GM08714 (cell line): ENCODE results near the gene UGT2B15.
"Not testable (repeated sequence)": the region's sequence is repeated elsewhere in the genome, so short reads cannot be mapped to it uniquely, and the experiment has no call there.

ENCODE experiments used
- H3K4me3 ChIP-seq: fragments of 200-500 bp; sonication (Bioruptor generic); 2 replicates; pipeline ENCODE4 v1.5.1; 2014; ENCODE audit warnings: mild to moderate bottlenecking, low read length, inconsistent platforms
- ZNF274 ChIP-seq: IDR thresholded peaks from 2 replicates; pipeline ENCODE4 v1.6.1; 2012; ENCODE audit warnings: mild to moderate bottlenecking, low read depth, low read length

UGT2B15 gene

DNA sequence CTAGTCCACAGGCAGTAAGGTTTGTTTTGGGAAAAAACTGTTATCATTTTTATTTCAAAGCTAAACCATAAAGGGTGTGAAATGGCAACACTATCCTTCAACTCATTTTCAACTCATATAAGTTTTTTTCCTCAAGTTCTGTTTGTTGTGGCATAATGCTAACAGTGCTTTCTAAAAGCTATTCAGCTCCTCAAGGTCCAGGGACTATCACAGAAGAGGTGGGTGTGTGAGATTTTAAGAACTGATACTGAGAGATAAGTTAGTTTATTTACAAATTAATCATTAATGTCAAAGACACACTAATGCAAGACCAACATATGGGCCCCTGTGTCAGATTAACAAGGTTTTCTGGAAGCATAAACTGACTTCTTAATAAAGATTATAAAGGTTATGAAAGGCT is 11.8 kb downstream of the UGT2B15 start:
- no peak for TF ChIP-seq ZNF274
- H3K4me3 ChIP-seq, result no peak overlapping the region

DNA sequence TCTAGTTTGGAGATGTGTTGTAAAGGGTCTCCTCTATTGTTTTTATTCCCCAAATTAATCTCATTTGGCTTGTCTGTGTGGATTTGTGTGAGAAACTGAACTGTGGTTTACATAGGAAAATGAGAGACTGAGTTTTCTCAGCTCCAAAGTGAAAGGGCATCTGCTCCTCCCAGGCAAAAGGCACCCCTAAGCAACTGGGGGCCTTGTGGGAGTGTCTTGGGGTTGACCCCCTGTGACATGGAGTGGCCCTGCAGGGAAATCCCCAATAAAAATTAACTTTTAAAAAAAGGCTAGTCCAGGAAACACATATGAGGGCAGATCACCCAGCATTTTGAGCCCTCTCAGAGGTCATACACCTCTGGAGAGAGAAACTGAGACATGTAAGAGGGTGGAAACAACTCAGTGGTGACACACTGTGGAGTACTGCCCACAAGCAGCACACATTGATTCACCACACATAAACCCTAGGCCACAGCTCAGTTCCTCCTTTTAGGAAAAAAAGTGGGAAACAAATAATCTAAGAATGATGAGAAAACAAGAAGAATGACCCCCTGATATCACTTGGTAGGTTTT is 13.3 kb downstream of the UGT2B15 start:
- H3K4me3 ChIP-seq, result not testable (repeated sequence)

DNA sequence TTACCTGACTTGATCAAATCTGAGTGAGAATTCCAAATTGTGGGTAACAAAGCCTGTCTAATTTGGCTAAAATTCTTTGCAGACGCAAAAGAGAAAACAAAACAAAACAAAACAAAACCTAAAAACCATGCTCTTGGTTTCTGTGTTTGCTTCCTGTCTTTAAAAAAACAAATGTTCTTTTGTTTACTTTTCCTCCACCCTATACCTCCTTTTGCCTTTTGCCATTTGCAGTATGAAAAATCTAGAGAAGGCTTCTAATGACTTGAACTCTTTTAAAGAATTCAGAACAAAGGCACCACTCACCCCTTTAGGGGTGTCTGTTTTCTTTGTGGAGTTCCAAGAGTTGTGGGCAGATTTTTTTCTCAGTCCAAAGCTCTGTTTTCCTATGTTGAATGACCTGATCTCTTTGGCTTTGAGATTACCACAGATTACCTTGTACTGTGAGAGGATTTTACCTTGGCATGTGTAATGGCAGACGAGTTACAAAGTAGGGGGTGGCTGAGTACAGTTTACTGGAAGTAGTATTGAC is 13.9 kb downstream of the UGT2B15 start:
- not testable (repeated sequence) for H3K4me3 ChIP-seq

DNA sequence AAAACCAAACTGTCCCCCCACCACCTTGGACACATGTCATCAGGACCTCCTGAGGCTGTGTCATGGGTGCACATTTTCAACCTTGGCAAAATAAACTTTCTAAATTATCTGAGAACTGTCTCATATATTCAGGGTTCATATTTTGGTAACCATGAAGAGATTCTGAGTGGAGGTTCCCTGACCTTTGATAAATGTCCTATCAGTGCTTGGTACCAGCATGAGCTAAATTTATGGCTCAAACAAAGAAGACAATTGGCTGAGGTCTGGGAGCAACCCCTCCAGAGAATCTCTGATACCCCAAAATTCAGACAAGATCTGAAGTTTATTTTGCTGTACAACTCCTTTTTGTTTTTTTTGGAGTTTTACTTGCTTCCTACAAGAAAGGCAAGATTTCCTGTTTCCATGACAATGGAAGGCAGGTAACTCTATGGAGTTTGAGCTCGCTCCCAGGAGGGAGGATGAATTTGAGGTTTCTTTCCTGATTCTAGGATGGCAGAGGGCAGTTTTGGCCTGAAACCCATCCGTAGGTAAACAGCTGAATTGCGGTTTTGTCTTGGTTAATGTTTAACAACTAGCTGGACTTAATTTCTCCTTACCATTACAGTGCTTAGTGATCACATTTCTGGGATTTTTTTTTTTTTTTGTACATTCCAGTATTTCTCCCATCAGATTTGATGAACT is 14.5 kb downstream of the UGT2B15 start:
- TF ChIP-seq ZNF274, result no peak
- H3K4me3 ChIP-seq, result no peak overlapping the region; the same call in 1 of the 2 replicates

DNA sequence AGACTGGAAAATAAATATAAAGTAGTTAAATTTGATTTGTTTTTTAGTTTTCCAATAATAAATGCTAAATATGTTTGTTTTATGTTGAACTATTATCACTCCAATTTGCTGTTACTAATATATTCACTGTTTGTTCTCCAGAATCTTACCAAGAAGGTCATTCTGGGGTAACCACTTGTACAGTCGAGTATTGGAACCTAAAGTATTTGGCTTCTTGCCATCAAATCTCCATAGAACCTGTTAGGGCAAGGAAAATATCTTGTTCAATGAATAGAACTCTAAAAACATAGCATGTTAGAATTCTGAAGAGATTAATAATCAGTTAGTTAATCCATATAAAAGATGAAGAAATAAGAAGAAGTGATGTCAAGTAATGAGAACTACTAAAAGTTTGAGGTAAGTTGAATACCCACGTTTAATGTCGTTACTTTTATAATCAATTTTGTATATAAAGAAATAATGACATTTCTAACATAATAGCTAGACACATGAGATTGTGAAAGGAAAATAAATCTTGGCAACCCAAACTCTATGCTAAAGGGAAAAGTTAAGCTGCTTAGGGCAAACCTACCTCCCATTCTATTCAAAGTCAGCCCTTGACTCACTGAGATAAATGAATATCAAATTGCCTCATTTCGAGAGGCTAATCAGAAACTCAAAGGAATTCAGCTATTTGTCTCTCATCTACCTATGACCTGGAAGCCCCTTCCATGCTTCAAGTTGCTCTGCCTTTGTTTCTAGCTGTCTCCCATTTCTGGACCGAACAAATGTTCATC is 15.3 kb downstream of the UGT2B15 start:
- no peak for TF ChIP-seq ZNF274
- no peak overlapping the region for H3K4me3 ChIP-seq

DNA sequence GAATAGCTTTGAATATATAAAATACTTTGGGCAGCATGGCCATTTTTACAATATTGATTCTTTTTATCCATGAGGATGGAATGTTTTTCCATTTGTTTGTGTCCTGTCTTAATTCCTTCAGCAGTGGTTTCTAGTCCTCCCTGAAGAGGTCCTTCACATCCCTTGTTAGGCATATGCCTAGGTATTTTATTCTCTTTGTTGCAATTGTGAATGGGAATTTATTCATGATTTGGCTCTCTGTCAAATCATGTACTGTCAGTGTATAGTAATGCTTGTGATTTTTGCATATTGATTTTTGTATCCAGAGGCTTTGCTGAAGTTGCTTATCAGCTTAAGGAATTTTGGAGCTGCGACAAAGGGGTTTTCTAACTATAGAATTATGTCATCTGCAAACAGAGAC is 18.5 kb downstream of the UGT2B15 start:
- no peak overlapping the region for H3K4me3 ChIP-seq
- no peak for TF ChIP-seq ZNF274

DNA sequence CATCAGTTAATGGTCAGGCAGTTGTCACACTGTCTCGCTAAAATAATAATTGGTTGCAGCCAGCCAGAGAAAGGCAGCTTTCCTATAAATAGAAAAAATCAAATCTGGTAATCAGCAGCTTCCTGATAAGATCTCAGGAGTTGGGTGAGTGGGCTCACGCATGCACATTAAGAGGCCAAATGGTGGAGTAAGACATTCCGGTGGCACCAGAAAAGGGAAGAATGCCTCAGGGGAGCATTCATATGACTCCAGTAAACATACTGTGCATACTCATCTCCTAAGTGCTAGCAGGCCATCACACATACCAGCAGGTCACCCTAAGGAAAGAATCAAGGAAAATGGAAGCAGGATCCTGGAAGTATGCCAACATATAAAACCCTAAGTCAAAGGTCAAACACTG is 40.1 kb downstream of the UGT2B15 start:
- TF ChIP-seq ZNF274, result no peak
- no peak overlapping the region for H3K4me3 ChIP-seq

DNA sequence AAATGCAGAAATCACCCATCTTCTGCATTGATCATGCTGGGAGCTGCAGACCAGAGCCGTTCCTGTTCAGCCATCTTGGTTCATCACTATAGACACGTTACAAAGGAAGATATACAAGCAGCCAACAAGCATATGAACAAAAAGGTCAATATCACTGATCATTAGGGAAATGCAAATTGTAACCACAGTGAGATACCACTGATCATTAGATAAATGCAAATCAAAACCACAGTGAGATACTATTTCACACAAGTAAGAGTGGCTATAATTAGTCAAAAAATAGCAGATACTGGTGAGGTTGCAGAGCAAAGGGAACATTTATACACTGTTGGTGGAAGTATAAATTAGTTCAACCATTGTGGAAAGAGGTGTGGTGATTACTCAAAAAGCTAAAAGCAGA is 47.7 kb downstream of the UGT2B15 start:
- not testable (repeated sequence) for H3K4me3 ChIP-seq

DNA sequence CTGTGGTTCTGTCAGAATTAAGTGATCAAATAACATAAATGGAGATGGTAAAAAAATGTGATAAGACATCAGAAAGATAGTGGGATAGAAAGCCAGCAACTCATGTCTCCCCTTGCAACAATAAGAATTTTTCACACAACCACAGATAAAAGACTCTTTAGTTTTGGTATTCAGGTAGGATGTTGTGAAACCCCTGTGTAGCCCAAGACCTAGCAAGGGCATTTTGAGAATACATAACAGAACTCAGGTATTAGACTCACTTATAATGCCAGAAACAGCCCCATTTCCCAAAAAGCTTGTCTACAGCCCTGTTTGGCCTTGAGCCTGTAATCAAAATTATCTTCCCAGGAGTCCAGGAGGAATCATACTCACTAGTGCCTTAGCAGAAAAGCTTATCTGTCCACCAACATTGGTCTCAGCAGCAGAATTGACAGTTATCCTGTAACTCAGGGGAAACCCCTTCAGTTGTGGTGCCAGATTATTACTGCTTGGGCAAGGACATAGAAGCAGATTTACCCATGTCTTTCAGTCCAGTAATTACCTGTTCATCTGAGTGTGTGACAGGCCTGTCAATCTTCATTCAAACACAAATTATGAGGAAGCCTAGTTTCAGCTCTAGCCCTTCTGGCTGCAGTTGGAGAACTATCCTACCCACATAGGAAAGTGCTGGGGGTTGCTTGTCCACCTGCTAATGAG is 53.3 kb downstream of the UGT2B15 start:
- no peak overlapping the region for H3K4me3 ChIP-seq
- no peak for TF ChIP-seq ZNF274

DNA sequence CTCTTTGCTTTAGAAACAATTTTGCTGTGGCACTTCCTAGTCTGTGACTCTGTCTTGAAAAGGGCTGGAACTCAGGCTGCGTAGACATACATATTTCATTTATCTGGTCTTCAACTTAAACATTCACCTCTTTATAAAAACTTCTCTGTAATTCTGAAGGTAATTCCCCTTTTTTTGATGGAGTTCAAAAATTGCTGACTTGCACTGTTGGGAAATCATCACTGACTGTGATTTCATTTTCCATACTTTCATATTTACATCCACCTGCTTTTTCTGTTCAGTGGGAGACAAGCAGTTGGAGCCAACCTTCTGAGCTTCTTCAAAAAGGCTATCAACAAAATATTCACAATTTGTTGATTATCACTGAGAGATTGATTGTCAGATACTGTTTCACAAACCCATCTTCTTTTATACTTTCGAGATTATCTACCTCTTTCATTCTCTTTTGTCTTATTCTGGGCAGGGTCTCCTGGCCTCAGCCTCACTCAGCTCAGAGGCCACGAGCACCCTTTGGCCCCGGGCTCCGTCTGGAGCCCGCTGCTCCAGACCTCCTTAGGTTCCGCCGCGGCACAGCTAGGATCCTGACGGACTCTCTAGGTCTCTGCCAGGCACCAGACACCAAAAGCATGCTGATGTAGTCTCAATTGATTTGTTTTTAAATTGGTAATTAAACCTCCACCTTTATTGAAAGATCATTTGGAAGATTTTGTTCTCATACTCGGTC is 54.6 kb downstream of the UGT2B15 start:
- TF ChIP-seq ZNF274, result no peak
- H3K4me3 ChIP-seq, result no peak overlapping the region

DNA sequence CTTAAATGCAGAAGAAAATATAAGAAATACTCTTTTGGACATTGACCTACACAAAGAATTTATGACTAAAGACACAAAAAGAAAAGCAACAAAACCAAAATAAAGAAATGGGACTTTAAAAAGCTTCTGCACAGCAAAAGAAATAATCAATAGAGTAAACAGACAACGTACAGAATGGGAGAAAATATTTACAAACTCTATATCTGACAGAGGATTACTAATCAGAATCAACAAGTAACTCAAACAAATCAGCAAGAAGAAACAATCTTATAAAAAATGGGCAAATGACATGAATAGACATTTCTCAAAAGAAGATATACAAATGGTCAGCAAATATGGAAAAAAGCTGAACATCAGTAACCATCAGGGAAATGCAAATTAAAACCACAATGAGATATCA is 56.7 kb downstream of the UGT2B15 start:
- no peak overlapping the region for H3K4me3 ChIP-seq
- no peak for TF ChIP-seq ZNF274

DNA sequence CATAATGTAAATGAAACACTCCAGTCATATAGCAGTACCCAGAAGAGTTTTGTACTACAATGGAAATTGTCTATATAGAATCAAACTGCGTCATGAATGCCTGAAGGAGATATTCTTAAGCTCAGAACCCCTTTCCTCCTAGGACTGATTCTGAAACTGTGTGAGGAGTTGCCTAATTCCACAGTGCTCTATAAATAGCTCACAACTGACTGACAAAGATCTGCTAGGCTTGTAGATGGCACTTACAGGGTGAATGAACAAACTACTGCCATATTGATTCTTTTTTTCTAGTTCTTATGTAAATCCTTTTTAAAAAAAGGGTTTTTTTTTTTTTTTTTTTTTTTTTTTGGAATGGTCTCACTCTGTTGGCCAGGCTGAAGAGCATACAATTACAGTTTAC is 64.2 kb downstream of the UGT2B15 start:
- no peak overlapping the region for H3K4me3 ChIP-seq
- TF ChIP-seq ZNF274, result no peak

DNA sequence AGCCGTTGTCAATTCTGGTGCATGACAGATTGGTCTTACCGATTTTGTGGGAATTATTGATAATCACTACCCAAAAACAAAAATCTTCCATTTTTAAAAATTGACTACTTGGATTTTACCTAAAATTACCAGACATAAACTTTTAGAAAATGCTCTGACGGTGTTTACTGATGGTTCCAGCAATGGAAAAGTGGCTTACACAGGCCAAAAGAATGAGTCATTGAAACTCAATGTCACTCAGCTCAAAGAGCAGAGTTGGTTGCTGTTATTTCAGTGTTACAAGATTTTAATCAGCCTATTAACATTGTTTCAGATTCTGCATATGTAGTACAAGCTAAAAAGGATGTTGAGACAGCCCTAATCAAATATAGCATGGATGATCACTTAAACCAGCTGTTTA is 71.3 kb downstream of the UGT2B15 start:
- TF ChIP-seq ZNF274, result no peak
- no peak overlapping the region for H3K4me3 ChIP-seq

DNA sequence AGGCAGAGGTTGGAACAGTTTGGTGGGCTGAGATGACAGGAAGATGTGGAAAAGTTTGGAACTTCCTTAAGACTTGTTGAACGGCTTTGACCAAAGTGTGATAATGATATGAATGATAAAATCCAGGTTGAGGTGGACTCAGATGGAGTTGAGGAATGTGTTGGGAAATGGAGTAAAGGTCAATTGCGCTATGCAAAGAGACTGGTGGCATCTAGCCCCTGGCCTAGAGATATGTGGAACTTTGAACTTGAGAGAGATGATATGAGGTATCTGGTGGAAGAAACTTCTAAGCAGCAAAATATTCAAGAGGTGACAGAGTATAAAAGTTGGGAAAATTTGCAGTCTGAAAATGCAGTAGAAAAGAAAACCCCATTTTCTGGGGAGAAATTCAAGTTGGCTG is 73.0 kb downstream of the UGT2B15 start:
- H3K4me3 ChIP-seq, result no peak overlapping the region
- no peak for TF ChIP-seq ZNF274
